Suprapubic skin (tissue), 4 donors: ENCODE data around the gene FYN.

Source experiments
- CTCF ChIP-seq, 2 donors: fragments of 200-600 bp in 1 of 2; fragments of 450-650 bp in 1 of 2; sonication (generic) in 1 of 2; IDR thresholded peaks; one replicate each; pipeline ENCODE4 v1.5.1; 2016 to 2019; ENCODE audit warnings: antibody characterized with exemption in 2 of 2, mild to moderate bottlenecking in 1 of 2, moderate library complexity in 1 of 2
- POLR2A ChIP-seq, 2 donors: fragments of 450-650 bp; IDR thresholded peaks; one replicate each; pipeline ENCODE4 v1.6.1; 2017; ENCODE audit warnings: antibody characterized with exemption in 2 of 2, mild to moderate bottlenecking in 2 of 2, moderate library complexity in 2 of 2
- POLR2AphosphoS5 ChIP-seq, 3 donors: sonication (generic); formaldehyde crosslinking; IDR thresholded peaks; one replicate each; pipeline ENCODE4 v1.6.1; 2017; ENCODE audit warnings: antibody characterized with exemption in 3 of 3

- no peak for TF ChIP-seq POLR2A (IDR thresholded peaks at IDR 0.05)
- no peak for TF ChIP-seq CTCF (IDR thresholded peaks at IDR 0.05)
- no peak for TF ChIP-seq POLR2AphosphoS5 (IDR thresholded peaks at IDR 0.05)
Observed at GRCh38 chr6:111685058-111685457, 188.2 kb downstream of the FYN start.
